CD1c-positive myeloid dendritic cell (primary cell): ENCODE measurements around the gene HEBP2.
A peak's percentile ranks its signal among the peaks of the same experiment; 100 is the strongest.
"Not testable (repeated sequence)": the region's sequence is repeated elsewhere in the genome, so short reads cannot be mapped to it uniquely, and the experiment has no call there.

Experiments used
- DNase-seq: peaks from one replicate; pipeline ENCODE4 v3.0.0-alpha.2; 2016; ENCODE audit errors: extremely low spot score

HEBP2 gene, protein sequence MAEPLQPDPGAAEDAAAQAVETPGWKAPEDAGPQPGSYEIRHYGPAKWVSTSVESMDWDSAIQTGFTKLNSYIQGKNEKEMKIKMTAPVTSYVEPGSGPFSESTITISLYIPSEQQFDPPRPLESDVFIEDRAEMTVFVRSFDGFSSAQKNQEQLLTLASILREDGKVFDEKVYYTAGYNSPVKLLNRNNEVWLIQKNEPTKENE

DNA sequence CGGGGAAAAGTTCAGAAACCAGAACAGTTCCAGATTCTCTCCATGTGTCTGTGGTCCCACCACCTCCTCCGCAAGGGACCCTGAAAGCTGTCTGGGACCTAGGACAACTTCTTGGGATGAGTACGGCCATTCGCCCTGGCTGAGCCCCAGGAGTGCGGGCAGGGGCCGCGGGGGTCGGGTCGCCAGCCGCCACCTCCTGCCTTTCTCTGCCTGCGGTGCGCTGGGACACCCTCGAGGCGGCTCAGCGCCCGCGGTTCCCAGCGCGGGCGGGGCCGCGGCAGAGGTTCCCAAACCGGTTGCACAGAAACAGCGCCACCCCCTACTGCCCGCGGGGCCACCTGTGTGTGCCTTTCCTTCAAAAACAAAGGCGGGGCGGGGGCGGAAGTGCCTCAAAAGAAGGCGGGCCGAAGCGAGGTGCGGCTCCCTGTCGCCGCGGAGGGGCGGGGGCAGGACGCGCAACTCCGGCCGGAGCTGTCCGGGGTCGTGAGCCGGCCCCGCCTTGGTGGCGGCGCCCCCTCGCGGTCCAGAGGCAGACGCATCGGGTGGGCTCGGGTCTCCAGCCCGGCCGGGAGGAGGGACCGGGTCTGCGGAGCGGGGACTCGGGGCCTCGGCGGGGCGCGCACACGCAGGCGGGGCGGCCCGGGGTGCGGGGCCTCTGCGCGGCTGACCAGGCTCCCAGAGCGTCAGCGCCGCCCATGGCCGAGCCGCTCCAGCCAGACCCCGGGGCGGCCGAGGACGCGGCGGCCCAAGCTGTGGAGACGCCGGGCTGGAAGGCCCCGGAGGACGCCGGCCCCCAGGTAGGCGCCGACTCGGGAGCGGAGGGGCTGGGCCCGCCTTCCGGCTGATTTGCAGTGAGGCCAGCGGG lies at the start of gene HEBP2:
HEBP2 (plus strand) TSS at position 423 of the 865 bp plus-strand sequence; CDS start at position 696, 273 bp downstream.
- DNase-seq, result peak; percentile 83

DNA sequence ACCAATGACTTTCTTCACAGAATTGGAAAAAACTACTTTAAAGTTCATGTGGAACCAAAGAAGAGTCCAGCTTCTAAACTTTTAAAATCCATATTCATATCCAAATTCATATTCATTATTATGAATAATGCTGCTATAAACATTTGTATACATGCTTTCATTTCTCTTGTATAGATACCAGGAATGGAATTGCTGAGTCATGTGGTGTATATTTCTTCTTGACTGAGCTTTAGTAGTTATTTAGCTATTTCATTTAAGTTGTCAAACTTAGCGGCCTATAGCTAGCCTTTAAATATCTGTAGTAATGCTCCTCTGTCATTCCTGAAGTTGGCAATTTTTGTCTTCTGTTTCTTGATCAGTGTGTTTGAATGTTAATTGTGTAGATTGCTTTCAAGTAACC lies 46.1 kb upstream of the HEBP2 start:
- no peak for DNase-seq

DNA sequence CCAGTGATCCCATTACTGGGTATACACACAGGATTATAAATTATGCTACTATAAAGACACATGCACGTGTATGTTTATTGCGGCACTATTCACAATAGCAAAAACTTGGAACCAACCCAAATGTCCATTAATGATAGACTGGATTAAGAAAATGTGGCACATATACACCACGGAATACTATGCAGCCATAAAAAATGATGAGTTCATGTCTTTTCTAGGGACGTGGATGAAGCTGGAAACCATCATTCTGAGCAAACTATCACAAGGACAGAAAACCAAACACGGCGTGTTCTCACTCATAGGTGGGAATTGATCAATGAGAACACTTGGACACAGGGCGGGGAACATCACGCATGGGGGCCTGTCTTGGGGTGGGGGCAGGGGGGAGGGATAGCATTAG lies 35.3 kb upstream of the HEBP2 start:
- DNase-seq, result not testable (repeated sequence)

DNA sequence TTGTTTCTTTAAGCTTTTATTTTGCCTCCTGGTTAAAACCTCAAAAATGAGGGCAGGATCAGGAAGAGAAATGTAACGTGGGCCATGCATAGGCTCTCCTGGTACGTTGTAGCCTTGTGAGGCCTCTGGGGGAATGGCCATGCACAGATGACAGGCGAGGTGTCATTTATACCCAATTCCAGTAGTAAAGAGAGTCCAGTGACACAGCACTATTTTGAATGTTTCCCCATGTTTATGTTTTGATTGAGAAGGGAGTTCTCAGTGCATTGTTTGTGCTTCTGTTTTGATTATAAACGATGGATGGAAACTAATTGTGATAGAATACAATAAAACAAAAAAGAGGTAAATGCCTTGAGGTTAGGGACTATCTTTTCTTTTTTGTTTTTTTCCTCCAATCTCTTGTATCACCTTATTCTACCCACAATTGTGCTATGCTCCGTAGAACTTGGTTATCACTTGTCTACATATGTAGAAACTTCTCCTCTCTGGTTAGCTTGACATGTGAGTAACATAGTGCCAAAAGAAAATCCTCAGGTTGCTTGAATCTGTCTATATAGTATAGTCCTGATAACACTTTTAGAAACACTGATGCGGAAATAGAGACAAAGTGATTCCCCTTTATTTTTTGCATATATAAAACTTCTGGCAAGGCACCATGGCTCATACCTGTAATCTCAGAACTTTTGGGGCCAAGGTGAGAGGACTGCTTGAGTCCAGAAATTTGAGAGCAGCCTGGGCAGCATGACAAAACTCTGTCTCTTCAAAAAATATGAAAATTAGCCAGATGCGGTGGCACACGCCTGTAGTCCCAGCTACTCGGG lies 33.2 kb upstream of the HEBP2 start:
- no peak for DNase-seq

DNA sequence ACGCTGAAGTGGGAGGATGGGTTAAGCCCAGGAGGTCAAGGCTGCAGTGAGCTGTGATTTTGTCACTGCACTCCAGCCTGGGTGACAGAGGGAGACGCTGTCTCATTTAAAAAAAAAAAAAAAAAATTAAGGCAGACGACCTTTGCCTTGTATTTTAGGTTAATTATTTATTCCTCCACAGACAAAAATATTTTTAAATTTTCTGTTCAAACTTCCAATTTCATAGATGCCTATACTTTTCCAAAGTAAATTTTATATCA lies 32.6 kb upstream of the HEBP2 start:
- DNase-seq, result no peak

DNA sequence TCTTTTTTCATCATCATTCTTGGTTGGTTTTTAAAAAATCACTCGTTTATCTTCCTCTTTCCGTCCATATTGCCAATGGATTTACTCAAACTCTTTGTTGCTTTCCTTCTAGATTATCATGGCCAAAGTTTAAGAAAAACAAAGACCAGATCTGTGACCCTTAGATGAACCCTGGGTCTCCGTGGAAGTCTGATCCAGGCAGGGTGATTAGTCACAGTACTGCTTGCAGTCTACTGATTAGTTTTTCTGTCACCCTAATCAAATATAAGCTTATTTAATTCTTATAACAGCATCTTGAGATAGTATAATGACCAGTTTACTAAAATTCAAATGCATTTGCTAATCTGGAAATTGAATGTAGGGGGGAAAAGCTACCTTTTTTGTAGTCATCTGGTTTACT lies 32.3 kb upstream of the HEBP2 start:
- no peak for DNase-seq

DNA sequence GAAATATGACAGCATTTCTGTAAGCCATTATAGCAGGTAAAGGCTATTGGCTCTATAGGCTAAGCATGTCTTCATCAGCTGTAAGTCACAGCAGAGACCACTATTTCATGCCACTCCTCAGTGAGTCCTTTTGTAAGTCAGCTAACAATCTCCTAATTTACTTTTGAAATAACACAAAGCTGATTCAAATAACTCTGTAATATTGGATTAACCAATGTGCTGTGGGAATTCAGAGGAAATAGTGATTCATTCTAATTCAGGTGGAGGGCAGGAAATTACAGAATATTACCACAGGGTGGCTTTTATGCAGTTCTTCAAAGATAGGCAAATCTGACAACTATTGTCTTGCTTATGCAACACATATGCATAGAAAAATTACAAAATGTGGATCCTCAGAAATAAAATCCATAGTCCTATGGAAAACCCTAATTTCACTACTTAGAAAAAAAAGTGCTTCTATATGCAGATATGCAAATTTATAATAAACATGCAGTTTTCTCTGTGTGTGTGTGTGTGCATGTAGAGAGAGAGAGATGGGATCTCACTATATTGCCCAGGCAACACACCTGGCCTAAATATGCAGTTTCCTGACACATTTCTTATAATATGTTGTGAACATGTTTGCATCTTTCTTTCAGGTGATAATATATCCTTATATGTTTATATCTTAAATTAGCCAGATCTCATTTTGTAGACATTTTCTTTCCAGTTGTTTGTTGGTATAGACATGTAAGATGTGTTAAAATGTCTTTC lies 31.1 kb upstream of the HEBP2 start:
- DNase-seq, result peak; percentile 3

DNA sequence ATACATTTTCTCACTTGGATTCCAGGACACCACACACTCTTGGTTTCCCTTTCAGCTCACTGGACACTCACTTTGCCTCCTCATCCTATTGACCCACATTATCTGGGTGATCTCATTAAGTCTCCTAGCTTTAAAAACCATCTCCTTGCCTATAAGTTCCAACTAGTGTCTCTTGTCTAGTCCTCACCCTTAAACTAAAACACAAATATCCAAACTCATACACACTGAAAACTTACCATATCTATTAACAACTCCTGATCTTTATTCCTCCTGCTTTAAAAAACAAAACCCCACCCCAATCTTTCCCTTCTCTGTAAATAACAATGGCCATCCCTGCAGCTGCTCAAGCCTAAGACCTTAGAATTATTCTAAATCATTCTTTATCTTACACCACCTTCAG lies 29.8 kb upstream of the HEBP2 start:
- no peak for DNase-seq

DNA sequence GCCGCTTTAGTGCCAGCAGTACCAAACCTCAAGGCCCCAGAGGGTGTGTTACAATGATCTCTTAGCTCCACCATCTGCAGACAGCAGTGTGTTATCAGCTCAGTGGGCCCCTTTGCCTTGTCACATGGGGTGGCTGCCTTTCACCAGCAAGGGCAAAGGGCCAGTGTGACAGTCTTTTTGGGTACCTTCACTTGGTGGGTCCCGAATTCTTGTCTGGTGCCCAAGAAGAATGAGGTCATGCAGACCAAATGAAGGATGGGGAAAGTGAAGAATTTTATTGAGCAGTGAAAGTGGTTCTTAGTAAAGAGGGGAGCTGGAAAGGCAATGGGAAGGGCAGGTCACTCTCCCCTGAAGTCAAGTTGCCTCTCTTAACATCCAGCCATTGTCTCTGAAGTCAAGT lies 29.2 kb upstream of the HEBP2 start:
- DNase-seq, result no peak

DNA sequence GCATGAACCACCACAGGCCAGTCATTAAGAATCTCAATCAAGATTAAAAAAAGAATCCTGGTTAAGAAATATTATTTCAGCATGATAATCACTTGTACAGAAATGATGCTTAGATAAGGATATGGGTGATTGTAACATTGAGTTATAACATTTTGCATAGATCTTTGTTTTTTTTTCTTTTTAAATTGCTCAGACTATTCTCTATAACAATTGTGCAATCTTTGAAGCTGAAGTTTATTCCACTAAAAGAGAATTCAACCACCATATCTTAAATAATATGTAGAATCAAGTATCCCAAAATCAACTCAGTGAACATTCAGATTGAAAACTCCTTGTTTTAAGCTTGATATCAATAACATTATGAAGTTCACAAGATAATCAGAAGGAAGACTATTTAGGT lies 27.0 kb upstream of the HEBP2 start:
- no peak for DNase-seq

DNA sequence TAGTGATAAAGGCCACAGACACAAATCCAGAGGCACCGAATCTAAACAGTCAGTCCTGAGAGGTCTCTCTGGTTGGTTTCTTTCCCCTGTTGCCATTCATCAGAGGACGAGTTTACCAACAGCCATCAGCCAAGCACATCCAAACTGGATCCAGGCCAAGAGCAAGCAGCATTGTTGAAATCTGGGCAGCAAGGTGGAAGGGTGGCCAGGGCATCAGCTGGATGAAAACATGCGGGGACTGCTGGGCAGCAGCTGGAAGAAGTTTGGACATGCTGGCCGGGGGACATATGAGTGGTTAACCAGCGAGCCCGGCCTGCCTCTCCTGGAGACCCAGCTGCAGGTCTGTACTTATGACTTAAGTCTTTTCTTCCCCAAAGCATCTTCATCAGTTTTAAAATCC lies 26.2 kb upstream of the HEBP2 start, which contains the start of gene SMIM28:
SMIM28 (plus strand) TSS at position 62 of the 400 bp plus-strand sequence; CDS start at position 230, 168 bp downstream.
- DNase-seq, result no peak

DNA sequence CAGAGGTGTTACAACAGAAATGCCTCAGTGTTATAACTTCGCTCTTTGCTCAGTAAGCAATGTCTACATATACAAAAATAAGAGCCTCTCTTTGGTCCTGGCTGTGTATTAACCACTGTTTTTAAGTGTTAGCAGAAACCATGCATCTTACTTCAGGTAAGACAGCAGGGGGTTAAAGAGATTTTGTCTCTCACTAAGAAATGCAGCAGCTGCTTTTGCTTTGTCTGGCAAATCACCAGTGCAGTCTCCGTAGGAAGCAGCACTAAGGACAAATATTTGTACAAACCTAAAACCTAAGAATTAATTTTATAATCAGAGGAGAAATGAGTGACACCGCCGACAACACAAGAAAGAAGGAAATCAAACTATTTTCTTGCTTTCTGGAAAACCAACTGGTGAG lies 25.6 kb upstream of the HEBP2 start:
- DNase-seq, result no peak

DNA sequence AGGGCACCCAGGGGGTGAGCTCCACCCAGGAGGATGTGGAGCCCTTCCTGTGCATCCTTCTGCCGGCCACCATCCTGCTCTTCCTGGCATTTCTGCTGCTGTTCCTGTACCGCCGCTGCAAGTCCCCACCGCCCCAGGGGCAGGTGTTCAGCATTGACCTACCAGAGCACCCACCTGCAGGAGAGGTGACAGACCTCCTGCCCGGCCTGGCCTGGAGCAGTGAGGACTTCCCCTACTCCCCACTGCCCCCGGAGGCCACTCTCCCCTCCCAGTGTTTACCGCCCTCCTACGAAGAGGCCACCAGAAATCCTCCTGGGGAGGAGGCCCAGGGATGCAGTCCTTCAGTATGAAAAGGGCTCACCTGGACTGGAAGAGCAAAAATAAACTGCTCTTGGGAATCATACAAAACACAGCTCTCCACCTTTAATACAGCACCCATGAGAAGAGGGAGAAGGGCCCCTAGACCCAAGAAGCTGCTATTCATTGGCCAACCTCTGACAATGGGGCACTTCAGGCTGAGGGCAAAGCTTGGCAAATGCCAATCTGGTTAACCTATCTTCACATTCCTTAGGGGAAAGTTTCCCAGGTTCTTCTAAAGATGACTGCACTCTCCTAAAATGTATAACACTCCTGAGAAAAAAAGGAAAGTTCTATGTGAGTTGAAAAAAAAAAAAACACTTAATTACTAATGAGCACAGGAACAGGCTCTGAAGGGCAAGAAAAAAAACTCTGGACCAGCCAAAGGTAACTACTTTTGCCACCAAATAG lies 21.3 kb upstream of the HEBP2 start:
- no peak for DNase-seq

DNA sequence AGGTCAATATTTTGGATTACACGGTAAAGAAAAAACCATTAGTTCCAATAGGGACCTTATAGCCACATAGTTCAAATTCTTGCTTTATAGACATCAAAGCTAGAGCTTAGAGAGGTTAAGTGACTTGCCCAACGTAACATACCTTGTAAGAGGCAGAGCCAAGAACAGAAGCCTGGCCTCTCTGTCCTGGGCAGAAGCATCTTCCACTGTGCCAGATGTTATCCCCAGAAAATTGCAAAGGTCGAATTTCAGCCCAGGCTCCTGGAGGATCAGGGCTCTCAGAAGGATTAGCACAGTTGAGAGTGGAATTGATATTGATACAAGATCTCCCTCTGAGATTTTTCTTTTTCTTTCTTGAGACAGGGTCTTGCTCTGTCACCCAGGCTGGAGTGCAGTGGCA lies 20.2 kb upstream of the HEBP2 start:
- DNase-seq, result no peak

DNA sequence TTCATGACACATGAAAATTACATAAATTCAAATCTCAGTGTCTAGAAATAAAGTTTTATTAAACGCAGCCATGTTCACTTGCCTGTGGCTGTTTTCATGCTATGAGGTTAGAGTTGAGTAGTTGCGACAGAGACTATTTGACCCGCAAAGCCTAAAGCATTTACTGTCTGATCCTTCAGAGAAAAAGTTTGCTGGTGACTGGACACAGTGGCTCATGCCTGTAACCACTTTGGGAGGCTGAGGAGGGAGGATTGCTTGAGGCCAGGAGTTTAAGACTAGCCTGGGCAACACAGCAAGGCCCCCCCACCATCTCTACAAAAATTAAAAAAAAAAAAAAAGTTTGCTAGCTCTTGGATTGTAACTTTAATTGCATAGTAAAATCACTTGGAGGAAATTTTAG lies 17.1 kb upstream of the HEBP2 start:
- DNase-seq, result no peak

DNA sequence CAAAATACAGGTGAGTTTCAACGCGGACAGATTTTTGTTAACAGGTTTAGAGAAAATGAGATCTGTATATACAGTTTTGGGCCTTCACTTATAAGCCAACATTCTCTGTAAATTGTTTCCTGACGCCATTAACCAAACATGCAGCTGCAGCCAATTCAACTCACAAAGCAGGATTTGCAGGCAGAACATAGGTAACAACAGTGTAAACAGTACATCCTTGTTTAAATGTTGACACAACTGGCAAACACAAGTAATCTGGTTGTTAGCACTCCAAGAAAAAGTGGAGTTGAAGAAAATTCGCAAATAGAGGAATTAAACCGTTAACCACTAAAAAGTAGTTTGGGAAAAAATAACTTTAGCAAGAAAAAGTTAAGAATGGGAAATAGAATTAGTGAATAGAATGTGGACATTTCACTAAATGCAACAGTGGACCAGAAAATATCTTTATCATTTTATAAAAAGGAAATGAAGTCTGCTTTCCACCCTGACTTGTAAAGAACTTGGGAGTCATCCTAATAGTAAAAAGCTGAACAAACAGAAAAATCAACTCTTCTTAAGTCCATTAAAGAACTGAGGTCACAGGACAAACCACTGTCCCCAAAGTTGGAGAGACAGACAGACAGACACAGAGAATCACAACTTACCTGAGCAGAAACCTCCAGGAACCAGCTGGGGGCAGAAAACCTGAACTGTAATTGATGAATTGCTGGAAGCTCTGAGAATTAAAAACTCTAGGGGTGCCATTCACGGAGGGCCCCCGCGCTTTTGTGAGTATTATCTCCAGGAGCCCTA lies 16.2 kb upstream of the HEBP2 start:
- no peak for DNase-seq

DNA sequence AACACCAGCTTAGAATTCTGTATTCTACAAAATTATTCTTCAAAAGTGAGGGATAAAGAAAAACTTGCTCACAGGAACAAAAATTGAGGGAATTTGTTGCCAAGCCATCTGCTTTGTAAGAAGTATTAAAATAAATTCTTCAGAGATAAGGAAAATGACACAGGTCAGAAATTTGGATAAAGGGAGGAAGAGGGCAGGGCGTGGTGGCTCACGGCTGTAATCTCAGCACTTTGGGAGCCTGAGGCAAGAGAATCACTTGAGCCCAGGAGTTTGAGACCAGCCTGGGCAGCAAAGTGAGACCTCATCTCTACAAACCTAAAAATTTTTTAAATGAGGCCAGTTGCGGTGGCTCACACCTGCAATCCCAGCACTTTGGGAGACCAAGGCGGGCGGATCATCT lies 14.5 kb upstream of the HEBP2 start:
- DNase-seq, result no peak

DNA sequence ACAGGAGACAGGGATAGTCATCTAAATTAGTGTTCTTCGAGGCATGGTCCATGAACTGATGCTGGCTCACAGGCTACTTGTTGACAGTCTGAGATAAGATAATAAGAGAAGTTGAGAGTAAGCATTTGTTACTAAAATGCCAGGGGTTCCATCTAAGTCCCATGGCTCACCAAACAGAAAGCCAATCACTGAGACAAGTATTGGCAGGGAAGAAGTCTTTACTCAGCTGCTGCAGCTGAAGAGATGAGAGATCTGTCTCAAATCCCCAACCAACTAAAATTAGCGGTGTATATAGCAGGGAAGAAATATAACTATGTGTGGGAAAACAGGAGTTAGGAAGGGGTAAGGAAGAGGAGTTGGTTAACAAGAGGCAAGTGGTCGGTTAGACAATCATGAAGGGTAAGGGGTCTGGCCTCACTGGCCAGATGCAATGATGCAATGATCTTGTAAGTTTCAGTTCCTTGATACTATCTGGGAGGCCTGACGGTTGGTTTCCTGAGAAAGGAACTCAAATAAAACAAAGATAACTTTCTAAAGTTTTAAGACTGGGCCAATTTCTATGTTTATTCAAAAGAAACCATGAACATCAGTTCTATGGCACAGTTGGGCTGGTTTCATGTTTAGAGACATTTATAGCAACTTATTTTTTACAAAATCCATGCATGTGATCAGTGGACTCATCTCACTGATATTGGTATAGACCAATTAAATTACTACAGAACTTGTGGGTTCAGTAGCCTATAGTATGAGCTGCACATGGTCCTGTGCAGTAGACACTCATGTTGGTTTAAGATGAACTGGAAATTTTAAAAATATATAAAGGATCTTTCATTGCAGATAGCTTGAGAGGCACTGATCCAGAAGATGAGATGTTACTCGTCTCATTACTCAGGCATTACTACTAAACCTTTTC lies 9.9 kb upstream of the HEBP2 start:
- DNase-seq, result peak; percentile 41

DNA sequence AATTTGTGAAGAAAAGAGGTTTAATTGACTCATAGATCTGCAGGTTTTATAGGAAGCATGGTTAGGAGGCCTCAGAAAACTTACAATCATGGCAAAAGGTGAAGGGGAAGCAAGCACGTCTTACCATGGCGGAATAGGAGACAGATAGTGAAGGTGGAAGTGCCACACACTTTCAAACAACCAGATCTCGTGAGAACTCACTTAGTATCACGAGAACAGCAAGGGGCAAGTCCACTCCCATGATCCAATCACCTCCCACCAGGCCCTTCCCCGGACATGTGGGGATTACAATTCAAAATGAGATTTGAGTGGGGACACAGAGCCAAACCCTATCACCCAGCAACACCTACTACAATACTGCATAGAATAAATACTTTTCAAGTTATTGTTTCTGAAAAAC lies 7.3 kb upstream of the HEBP2 start:
- no peak for DNase-seq
